ENCODE data around the gene PLCB4. TPM values are rescaled to one million over a fixed set of nuclear protein-coding genes. Genes with fewer than 3 reads are reported as not detected.

The PLCB4 gene
- total RNA-seq, 1 experiment from 2014 or later, result 12.6 TPM

GRCh38 chr20:9411833-9412232 lies 342.9 kb downstream of the PLCB4 start:
- Mint-ChIP-seq H3K36me3 (peaks cover 9% of the 10 kb centered on the region; the same call in 1 of the 2 replicates), H3K4me3 (no peak overlapping the region), H3K27ac (no peak overlapping the region), H3K27me3 (ENCODE audit: low read depth) (no peaks in the 10 kb centered on the region), H3K9me3 (no peaks in the 10 kb centered on the region), H3K4me1 (no peaks in the 10 kb centered on the region)
- ChIA-PET POLR2A (no interaction called here), CTCF (no interaction called here)
- no peak for ATAC-seq
- TF ChIP-seq, protein P1, sequence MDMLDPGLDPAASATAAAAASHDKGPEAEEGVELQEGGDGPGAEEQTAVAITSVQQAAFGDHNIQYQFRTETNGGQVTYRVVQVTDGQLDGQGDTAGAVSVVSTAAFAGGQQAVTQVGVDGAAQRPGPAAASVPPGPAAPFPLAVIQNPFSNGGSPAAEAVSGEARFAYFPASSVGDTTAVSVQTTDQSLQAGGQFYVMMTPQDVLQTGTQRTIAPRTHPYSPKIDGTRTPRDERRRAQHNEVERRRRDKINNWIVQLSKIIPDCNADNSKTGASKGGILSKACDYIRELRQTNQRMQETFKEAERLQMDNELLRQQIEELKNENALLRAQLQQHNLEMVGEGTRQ (CRISPR knock-in tag; IDR thresholded peaks at IDR 0.05), result no peak
- no peak for TF ChIP-seq GABPB1 (CRISPR knock-in tag; IDR thresholded peaks at IDR 0.05)
- TF ChIP-seq ZNF512 (CRISPR knock-in tag; IDR thresholded peaks at IDR 0.05; ENCODE audit: borderline replicate concordance), result no peak
- TF ChIP-seq ZNF281 (CRISPR knock-in tag; IDR thresholded peaks at IDR 0.05), result no peak
- TF ChIP-seq, protein P2, sequence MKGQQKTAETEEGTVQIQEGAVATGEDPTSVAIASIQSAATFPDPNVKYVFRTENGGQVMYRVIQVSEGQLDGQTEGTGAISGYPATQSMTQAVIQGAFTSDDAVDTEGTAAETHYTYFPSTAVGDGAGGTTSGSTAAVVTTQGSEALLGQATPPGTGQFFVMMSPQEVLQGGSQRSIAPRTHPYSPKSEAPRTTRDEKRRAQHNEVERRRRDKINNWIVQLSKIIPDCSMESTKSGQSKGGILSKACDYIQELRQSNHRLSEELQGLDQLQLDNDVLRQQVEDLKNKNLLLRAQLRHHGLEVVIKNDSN (CRISPR knock-in tag; IDR thresholded peaks at IDR 0.05), result no peak
- TF ChIP-seq CBFB (CRISPR knock-in tag; IDR thresholded peaks at IDR 0.05; ENCODE audit: low read depth), result no peak
- TF ChIP-seq TCF7 (CRISPR knock-in tag; IDR thresholded peaks at IDR 0.05; ENCODE audit: low read depth), result no peak
- no peak for TF ChIP-seq NFATC4 (CRISPR knock-in tag; IDR thresholded peaks at IDR 0.05)
- TF ChIP-seq TP53 (CRISPR knock-in tag; IDR thresholded peaks at IDR 0.05), result no peak
- TF ChIP-seq, protein P3, sequence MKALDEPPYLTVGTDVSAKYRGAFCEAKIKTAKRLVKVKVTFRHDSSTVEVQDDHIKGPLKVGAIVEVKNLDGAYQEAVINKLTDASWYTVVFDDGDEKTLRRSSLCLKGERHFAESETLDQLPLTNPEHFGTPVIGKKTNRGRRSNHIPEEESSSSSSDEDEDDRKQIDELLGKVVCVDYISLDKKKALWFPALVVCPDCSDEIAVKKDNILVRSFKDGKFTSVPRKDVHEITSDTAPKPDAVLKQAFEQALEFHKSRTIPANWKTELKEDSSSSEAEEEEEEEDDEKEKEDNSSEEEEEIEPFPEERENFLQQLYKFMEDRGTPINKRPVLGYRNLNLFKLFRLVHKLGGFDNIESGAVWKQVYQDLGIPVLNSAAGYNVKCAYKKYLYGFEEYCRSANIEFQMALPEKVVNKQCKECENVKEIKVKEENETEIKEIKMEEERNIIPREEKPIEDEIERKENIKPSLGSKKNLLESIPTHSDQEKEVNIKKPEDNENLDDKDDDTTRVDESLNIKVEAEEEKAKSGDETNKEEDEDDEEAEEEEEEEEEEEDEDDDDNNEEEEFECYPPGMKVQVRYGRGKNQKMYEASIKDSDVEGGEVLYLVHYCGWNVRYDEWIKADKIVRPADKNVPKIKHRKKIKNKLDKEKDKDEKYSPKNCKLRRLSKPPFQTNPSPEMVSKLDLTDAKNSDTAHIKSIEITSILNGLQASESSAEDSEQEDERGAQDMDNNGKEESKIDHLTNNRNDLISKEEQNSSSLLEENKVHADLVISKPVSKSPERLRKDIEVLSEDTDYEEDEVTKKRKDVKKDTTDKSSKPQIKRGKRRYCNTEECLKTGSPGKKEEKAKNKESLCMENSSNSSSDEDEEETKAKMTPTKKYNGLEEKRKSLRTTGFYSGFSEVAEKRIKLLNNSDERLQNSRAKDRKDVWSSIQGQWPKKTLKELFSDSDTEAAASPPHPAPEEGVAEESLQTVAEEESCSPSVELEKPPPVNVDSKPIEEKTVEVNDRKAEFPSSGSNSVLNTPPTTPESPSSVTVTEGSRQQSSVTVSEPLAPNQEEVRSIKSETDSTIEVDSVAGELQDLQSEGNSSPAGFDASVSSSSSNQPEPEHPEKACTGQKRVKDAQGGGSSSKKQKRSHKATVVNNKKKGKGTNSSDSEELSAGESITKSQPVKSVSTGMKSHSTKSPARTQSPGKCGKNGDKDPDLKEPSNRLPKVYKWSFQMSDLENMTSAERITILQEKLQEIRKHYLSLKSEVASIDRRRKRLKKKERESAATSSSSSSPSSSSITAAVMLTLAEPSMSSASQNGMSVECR (CRISPR knock-in tag; IDR thresholded peaks at IDR 0.05; ENCODE audit: borderline replicate concordance), result no peak
- no peak for TF ChIP-seq ESRRA (CRISPR knock-in tag; IDR thresholded peaks at IDR 0.05; ENCODE audit: borderline replicate concordance)
- TF ChIP-seq AFF4 (CRISPR knock-in tag; IDR thresholded peaks at IDR 0.05; ENCODE audit: borderline replicate concordance), result no peak
- no peak for TF ChIP-seq IRF1 (CRISPR knock-in tag; IDR thresholded peaks at IDR 0.05)
- TF ChIP-seq IRF2 (CRISPR knock-in tag; IDR thresholded peaks at IDR 0.05; ENCODE audit: borderline replicate concordance, low read depth), result no peak
- TF ChIP-seq ETV6 (CRISPR knock-in tag; IDR thresholded peaks at IDR 0.05), result no peak
- no peak for TF ChIP-seq ZNF263 (CRISPR knock-in tag; IDR thresholded peaks at IDR 0.05; ENCODE audit: low read depth)
- no peak for TF ChIP-seq TEAD1 (CRISPR knock-in tag; IDR thresholded peaks at IDR 0.05)
- no peak for TF ChIP-seq ERG (CRISPR knock-in tag; IDR thresholded peaks at IDR 0.05)
- no peak for TF ChIP-seq ZNF423 (CRISPR knock-in tag; IDR thresholded peaks at IDR 0.05)
- no peak for DNase-seq (ENCODE audit: low spot score)

All from WTC11 (cell line).